Sigmoid colon (tissue), 7 donors: Measurements from ENCODE around the gene ESR1. TPM values are rescaled to one million over a fixed set of nuclear protein-coding genes. Genes with fewer than 3 reads are reported as not detected.

Experiments used
- DNase-seq: peaks from one replicate; pipeline ENCODE4 v3.0.0-alpha.2; 2019
- H3K27ac ChIP-seq, 4 donors: fragments of 200-600 bp; sonication (generic); one replicate each; pipeline ENCODE4 v1.5.1; 2016 to 2019; ENCODE audit warnings: mild to moderate bottlenecking in 1 of 4
- H3K27me3 ChIP-seq, 3 donors: fragments of 200-600 bp; sonication (generic); one replicate each; pipeline ENCODE4 v1.5.1; 2019; ENCODE audit warnings: mild to moderate bottlenecking in 1 of 3
- H3K36me3 ChIP-seq, 4 donors: fragments of 200-600 bp; sonication (generic); one replicate each; pipeline ENCODE4 v1.5.1; 2016 to 2019
- H3K4me1 ChIP-seq, 4 donors: fragments of 200-600 bp; sonication (generic); one replicate each; pipeline ENCODE4 v1.5.1; 2017 to 2019
- H3K4me3 ChIP-seq, 4 donors: fragments of 200-600 bp; sonication (generic); one replicate each; pipeline ENCODE4 v1.5.1; 2017 to 2019; ENCODE audit warnings: mild to moderate bottlenecking in 2 of 4, moderate library complexity in 1 of 4
- H3K9me3 ChIP-seq, 4 donors: fragments of 200-600 bp in 3 of 4; sonication (generic) in 3 of 4; one replicate each; pipeline versions ENCODE4 v1.5.1 to v1.6.1; 2013 to 2019
- EP300 ChIP-seq, 4 donors: sonication (generic); formaldehyde crosslinking; IDR thresholded peaks; one replicate each; pipeline ENCODE4 v1.6.1; 2017; ENCODE audit warnings: antibody characterized with exemption in 4 of 4
- POLR2A ChIP-seq, 2 donors: fragments of 450-650 bp; IDR thresholded peaks; one replicate each; pipeline ENCODE4 v1.6.1; 2016; ENCODE audit warnings: antibody characterized with exemption in 2 of 2, mild to moderate bottlenecking in 2 of 2, moderate library complexity in 2 of 2
- POLR2AphosphoS5 ChIP-seq, 4 donors: sonication (generic); formaldehyde crosslinking; IDR thresholded peaks; one replicate each; pipeline ENCODE4 v1.6.1; 2017; ENCODE audit warnings: antibody characterized with exemption in 4 of 4
- WGBS, 2 donors: extraction: QIAGEN DNeasy Blood & Tissue Kit; methylation state at CpG; one replicate each; pipeline ENCODE4 v1.1.7; 2013; 5-methylcytosine and 5-hydroxymethylcytosine counted together
- intact Hi-C: fragments of 100-400 bp; cut with DNase I; formaldehyde crosslinking; loops from one replicate; pipeline ENCODE4 v1.15.1; 2023
- polyA plus RNA-seq, 3 donors: library from polyadenylated mRNA; stranded (reverse); fragments of 200-250 nt; gene quantifications; one replicate each; pipeline ENCODE4 v1.2.3, GENCODE V29; 2013
- total RNA-seq, 4 donors: library from RNA; depleted of rRNA; stranded (reverse); fragments of >200 nt; gene quantifications; one replicate each; pipeline ENCODE4 v1.1.0, GENCODE V29; 2016
- TF ChIP-seq, protein P1 (sequence below), 4 experiments: fragments of 450-650 bp in 3 of 4; fragments of 200-600 bp in 1 of 4; IDR thresholded peaks; one replicate each; pipeline ENCODE4 v1.5.1; 2016 to 2019; ENCODE audit warnings: antibody characterized with exemption in 4 of 4, mild to moderate bottlenecking in 3 of 4, moderate library complexity in 2 of 4
- donor health status: healthy with polysubstance abuse.
- donor health status: Bipolar disorder and iron deficiency.
- donor health status: healthy.

Gene ESR1
- total and polyA plus RNA-seq, 7 donors, result under 0.01 to 2.2 (median 0.91) TPM; not detected in 1

DNA sequence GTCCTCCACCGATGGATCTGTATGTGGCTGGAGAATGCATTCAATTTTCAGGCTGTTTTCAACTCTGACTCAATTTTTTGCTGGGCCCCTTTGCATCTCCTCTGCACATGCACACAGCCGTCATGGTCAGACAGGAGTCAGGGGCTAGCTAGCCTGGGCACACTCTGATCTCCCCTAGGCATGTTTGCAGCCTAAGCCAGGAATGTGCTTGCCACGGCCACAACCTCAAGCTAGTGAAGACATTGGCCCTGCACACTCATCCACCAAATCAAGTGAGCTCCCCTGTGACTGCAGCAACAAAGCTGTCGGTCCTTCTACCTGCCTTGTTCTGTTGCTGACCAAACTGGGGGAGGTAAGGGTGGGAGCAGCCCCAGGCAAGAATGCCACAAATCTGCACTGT lies 300.5 kb downstream of the ESR1 start:
- intact Hi-C loops, result no loop called here
- H3K4me3 ChIP-seq, result no peak overlapping the region
- no peak overlapping the region for H3K27ac ChIP-seq
- no peaks in the 10 kb centered on the region for H3K27me3 ChIP-seq
- H3K4me1 ChIP-seq, result peaks cover 0 to 8% (median 6%) of the 10 kb centered on the region in 4 donors
- no peaks in the 10 kb centered on the region for H3K36me3 ChIP-seq
- TF ChIP-seq POLR2AphosphoS5 (IDR thresholded peaks at IDR 0.05), result no peak
- TF ChIP-seq EP300 (IDR thresholded peaks at IDR 0.05), result no peak
- no peak for TF ChIP-seq POLR2A (IDR thresholded peaks at IDR 0.05)
- TF ChIP-seq, protein P1, sequence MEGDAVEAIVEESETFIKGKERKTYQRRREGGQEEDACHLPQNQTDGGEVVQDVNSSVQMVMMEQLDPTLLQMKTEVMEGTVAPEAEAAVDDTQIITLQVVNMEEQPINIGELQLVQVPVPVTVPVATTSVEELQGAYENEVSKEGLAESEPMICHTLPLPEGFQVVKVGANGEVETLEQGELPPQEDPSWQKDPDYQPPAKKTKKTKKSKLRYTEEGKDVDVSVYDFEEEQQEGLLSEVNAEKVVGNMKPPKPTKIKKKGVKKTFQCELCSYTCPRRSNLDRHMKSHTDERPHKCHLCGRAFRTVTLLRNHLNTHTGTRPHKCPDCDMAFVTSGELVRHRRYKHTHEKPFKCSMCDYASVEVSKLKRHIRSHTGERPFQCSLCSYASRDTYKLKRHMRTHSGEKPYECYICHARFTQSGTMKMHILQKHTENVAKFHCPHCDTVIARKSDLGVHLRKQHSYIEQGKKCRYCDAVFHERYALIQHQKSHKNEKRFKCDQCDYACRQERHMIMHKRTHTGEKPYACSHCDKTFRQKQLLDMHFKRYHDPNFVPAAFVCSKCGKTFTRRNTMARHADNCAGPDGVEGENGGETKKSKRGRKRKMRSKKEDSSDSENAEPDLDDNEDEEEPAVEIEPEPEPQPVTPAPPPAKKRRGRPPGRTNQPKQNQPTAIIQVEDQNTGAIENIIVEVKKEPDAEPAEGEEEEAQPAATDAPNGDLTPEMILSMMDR (IDR thresholded peaks at IDR 0.05), result no peak
- WGBS, 2 donors, result 78 to 90% methylated on average over 4 of the region's 4 CpGs
- H3K9me3 ChIP-seq, result no peaks in the 10 kb centered on the region
- no peak for DNase-seq

DNA sequence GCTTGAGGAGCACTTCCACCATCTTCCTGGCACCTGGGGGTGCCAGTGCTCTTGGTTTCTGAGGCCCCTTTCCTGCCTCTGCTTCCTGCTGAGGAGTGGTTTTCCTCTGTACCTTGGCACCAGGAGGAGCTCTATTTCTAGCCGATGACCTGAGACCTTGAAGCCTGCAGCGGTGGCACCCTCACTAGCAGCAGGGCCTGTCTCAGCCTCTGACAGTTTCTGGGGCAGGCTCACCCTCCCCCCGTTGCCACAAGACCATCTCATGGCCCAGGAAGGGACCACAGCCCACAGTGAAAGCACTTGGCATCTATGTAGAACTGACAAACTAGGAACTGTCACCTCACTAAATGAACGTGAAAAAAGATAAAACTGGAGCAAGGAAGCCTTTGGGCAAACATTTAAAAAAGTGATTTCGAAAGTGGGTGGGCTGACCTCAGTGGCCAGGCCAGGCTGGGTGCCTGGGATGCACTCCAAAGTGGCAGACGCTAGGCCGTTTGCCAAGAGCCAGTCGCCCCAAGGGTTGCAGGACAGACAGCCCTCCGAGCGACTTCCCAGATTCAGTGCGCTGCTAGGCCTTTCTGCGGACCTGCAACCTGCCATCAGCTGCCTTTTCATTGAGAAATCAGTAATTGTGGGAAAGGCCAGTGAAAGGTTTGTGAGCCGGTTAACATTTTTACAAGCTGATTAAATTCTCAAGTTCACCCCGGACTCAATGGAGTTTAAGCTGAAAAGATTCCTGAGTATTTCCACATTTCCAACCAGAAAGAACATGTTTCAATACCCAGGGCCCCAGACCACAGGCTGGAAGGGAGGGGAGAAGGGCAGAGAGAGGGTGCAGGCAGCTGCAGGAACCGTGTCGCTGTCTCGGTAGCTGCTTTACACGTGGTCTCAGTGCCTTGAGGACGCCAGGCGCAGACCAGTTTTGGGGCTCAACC lies 303.7 kb downstream of the ESR1 start:
- TF ChIP-seq, protein P1 (IDR thresholded peaks at IDR 0.05), result no peak
- TF ChIP-seq POLR2A (IDR thresholded peaks at IDR 0.05), result no peak
- no peak for TF ChIP-seq EP300 (IDR thresholded peaks at IDR 0.05)
- TF ChIP-seq POLR2AphosphoS5 (IDR thresholded peaks at IDR 0.05), result no peak
- DNase-seq, result no peak
- no peaks in the 10 kb centered on the region for H3K9me3 ChIP-seq
- WGBS, 2 donors, result 54 to 62% methylated on average over 20 of the region's 20 CpGs
- H3K27me3 ChIP-seq, result no peaks in the 10 kb centered on the region
- no peaks in the 10 kb centered on the region for H3K36me3 ChIP-seq
- no peak overlapping the region for H3K4me3 ChIP-seq
- H3K27ac ChIP-seq, result peak overlapping the region in 2 of 4 donors; percentile 13 to 16
- peaks cover 0 to 8% (median 6%) of the 10 kb centered on the region in 4 donors for H3K4me1 ChIP-seq
- intact Hi-C loops, result no loop called here

DNA sequence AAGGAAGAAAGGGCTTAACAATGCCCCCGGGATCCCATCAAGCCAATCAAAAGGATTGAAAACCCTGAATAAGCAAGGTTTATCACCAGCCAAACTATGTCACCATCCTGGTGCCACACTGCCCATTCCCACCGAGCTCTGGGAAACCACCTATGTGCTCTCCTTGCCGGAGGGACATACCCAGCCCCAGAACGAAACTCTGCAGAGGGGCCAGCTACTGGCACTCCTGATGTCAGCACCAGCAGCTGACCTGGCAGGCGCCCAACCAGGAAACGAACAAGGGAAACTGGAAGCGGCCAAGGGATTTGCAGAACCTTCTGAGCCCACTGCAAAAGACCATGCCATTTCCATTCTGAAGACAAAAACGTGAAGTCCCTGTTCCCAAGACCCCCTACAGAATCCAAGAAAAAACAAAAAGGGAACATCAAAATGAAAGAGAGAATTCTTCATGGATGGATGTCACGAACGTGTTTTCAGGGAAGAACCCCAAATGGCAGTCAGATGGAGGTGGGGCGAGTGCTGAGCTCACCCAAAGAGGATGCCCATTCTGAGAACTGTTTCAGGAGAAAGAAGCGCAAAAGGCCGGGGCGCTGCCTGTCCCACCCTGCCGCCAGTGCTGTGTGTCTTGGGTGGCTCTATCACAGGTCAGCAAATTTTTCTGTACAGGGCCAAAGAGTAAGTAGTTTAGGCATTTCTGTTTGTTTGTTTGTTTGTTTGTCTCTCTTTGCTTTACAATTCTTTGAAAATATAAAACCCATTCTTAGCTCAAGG lies 305.2 kb downstream of the ESR1 start:
- no peak overlapping the region for H3K4me3 ChIP-seq
- 70 to 82% methylated on average over 15 of the region's 15 CpGs for WGBS, 2 donors

More for the DNA sequence above, 305.2 kb downstream of the ESR1 start:
- Histone ChIP-seq H3K36me3 (no peaks in the 10 kb centered on the region), H3K27ac (peak overlapping the region in 1 of 4 donors; percentile 18), H3K4me1 (peaks cover 0 to 17% (median 11%) of the 10 kb centered on the region in 4 donors), H3K27me3 (no peaks in the 10 kb centered on the region), H3K9me3 (no peaks in the 10 kb centered on the region)
- intact Hi-C loops, result no loop called here
- DNase-seq, result peak; percentile 79
- TF ChIP-seq POLR2AphosphoS5 (IDR thresholded peaks at IDR 0.05) (no peak), POLR2A (IDR thresholded peaks at IDR 0.05) (no peak), EP300 (IDR thresholded peaks at IDR 0.05) (no peak)
- TF ChIP-seq, protein P1 (IDR thresholded peaks at IDR 0.05), result no peak
